NCI-H2171 (cell line): ENCODE measurements around the gene SLC44A1.

Experiments
- DNase-seq: peaks from one replicate; lab custom pipeline; 2025; lab: John Stamatoyannopoulos, UW

Gene SLC44A1

GRCh38 chr9:105302728-105303127, 58.3 kb downstream of the SLC44A1 start:
- DNase-seq = no peak

GRCh38 chr9:105305856-105306255, 61.4 kb downstream of the SLC44A1 start:
- DNase-seq = no peak

GRCh38 chr9:105306351-105307140, 62.1 kb downstream of the SLC44A1 start:
- DNase-seq = no peak

DNA sequence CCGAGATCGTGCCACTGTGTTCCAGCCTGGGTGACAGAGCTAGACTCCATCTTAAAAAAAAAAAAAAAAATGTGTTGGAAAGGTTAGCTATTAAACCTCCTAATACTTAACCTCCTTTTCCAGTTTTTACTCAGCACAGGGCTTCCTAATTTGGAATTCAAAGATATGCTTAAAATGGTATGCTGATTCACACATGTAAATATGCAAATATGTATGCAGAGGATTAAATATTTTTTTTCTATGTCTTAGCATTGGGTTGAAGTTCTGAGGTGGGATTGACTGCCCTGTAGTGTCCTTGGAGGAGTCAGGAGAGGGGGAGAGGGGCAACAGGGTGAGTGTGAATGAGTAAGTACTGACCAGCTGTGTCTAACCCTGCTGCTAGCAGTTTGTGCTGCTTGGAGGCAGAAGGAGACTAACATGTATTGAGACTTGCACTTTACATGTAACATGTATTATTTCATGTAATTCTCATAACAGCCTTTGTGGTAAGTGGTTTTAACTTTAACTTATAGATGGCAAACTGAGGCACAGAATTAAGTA, 63.2 kb downstream of the SLC44A1 start:
- no peak for DNase-seq

DNA sequence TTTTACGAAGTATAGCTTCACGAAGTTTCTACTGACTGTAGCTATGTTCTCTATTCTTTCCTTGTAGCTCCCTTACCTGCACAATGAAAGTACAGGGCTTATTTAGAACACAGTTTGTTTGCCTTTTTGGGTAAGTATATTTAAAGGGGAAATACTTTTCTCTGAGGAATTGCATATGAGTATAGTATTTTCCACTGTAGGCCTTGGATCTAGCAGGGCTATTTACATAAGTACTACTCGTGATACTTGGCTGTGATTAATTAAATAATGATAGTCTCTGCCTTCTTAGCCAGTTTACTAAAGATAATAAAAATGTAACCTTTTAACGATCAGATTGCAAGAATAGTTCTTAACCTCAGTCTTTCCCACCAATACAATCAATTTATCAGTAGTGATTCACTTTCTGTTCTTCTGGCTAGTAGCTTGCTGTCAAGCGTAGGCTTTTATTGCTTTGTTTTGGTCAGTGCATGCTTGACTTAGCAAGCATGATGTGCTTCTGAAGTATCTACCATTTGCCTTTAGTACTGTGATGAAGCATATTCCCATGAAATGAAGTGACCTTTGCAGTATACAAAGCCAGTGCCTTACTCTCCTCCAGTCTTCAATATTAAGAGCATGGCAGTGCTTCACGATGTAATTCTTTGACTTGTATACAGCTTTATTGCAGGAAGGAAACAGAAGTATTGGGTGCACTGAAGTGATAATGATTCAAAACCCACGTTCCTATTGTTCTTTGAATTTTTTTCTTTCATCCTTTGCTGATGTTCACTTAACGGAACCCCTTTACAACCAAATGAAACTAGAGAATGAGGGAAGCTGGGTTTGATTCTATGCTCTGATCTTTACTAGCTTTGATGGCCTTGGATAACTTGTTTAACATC, 64.2 kb downstream of the SLC44A1 start:
- no peak for DNase-seq

- DNase-seq = no peak
Observed at GRCh38 chr9:105309531-105309931, 65.1 kb downstream of the SLC44A1 start.

DNA sequence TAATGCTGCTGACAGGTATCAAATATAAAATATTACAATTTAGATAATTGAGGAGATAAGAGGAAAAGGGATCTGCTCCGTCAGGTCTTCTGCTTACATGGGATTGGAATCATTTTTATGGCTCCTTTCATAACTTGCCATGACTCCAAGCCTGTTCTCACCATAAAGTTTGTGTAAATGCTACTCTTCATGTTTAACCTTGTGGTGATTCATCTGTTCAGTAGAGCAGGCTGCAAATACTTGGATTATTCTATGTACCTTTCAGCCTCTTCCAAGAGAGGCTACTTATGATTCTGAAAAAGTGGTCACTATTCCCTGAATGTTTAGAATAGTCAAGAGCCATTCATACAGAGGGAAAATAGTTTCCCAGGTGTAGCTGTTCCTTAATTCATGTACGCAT, 66.9 kb downstream of the SLC44A1 start:
- no peak for DNase-seq

GRCh38 chr9:105313238-105313637, 68.8 kb downstream of the SLC44A1 start:
- DNase-seq = no peak

DNA sequence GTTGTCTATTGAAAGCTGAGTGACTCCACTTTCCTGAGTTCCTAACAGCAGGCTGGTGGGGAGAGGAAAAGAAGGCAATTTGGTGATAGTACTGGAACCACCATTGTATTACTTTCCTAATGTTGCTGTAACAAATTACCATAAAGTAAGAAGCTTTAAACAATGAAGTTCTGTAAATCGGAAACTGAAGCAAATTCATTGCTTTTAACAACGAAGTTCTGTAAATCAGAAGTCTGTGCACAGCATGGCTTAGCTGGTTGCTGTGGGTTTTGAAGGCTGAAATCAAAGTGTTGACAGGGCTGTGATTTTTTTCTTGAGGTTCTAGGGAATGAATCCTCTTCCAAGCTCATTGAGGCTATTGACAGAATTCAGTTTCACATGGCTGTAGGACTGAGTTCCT, 72.3 kb downstream of the SLC44A1 start:
- DNase-seq = no peak

GRCh38 chr9:105318729-105319191, 74.3 kb downstream of the SLC44A1 start:
- no peak for DNase-seq

DNA sequence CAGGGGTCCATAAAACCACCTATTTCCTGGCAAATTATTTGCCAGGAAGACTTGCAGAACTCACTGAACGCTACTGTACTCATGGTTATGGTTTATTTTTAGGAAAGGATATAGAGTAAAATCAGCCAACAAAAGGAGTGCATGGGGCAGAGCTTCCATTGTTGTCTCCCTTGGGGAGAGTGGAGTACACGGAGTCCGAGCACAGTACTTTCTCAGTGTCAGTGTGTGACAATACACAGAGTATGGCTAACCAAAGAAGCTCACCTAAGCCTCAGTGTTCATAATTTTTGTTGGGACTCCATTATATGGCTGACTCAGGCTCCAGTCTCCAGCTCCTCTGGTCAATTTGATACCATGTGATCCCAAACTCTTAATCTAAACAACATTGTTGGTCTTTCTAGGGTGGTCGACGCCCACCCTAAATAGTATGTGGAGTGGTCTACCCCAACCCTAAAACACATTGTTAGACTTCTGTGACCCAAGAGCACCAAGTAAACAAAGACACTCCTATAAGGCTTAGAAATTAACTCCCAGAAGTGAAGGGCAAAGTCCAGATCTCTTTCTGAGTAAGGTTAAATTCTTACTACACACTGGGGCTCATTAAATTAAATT, 74.9 kb downstream of the SLC44A1 start:
- DNase-seq = no peak

DNA sequence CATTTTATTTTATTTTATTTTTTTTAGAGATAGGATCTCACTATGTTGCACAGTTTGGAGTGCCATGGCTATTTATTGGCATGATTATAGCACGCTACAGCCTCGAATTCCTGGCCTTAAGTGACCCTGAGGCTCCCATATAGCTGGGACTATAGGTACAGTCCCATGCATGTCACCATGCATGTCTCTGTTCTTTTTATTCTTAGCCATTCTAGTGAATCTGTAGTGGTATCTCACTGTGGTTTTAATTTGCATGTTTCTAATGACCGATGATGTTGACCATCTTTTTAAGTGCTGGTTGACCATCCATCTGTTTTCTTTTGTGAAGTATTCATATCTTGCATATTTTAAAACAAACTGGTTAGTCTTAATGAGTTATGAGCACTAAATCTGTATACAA, 76.1 kb downstream of the SLC44A1 start:
- no peak for DNase-seq

- no peak for DNase-seq
Observed at GRCh38 chr9:105328296-105328695, 83.8 kb downstream of the SLC44A1 start.

GRCh38 chr9:105328872-105329718, 84.6 kb downstream of the SLC44A1 start:
- DNase-seq = peak; percentile 2

- DNase-seq = no peak
Observed at GRCh38 chr9:105329719-105330062, 85.2 kb downstream of the SLC44A1 start.

DNA sequence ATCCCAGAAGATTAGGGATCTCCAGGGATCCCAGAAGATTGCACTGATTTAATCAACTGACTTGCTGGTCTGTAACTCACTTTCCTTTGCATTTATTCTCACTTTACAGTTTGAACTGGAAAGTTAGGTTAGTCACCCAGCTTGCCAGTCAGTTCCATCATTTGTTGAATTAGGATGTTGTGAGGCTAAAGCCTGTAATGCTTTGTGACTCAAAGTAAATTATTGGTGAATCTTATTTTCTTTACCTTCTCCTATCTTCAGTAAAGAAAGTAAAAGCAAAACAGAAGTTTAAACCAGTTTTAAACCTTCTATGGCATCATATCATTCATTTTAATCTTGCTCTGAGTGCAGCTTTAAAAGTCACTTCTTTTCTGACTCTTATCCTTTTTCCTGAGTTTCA, 85.8 kb downstream of the SLC44A1 start:
- no peak for DNase-seq

DNA sequence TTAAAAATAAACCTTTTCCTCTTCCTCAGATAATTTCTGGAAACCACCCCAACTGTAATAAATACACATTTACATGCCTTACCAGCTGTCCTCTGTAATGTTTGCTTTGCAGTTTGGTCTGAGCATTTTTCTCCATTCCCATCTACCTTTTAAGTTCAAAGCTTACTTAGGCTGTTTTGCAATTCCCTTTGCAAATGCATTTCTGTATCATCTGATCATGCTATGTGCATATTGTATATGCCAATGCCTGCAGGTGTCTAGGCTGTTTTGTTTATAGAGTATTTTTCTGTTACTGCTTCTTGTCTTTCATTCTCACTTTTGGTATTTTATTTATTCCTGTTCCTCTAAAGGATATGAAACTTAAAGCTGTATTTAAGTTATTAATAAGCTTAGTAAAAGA, 86.3 kb downstream of the SLC44A1 start:
- DNase-seq = no peak

GRCh38 chr9:105331160-105331559, 86.7 kb downstream of the SLC44A1 start:
- no peak for DNase-seq

- DNase-seq = no peak
Observed at GRCh38 chr9:105331755-105332154, 87.3 kb downstream of the SLC44A1 start.

DNA sequence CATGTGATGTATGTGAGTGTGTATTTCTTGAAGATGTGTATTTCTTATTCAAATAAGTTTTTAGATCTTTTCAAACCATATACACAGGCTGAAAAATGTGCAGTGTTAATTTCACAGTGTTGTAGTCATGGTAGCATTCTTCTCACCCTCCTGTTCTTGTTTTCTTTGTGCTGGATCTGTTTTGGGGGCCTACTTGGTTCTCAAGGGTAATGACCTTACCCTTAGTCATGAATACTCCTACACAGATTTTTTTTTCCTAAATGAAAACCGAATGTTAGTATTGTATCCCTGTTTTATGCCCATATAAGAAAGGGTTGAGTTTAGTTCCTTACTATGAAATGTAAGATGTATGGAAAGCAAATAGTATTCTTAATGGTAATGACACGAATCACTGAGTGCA, 88.0 kb downstream of the SLC44A1 start:
- DNase-seq = no peak

DNA sequence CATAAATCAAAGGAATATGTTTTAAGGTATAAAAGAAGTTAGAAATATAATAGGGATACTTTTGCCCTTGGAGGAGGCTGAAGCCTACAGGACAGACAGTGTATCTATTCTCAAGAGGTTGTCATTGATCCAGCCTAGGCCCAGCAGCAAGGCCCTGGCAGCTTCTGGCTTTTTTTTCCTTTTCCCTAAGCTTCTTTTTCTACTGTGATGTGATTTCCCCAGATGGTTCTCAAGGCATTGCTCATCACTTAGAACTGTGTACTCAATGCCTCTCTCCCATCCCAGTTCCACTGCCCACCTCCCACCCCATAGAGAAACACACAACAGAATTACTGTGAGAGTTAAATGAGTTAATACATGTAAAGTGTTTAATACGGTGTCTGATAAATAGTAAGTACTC, 88.6 kb downstream of the SLC44A1 start:
- DNase-seq = no peak

GRCh38 chr9:105333811-105334210, 89.4 kb downstream of the SLC44A1 start:
- DNase-seq = no peak
